ENCODE data around the gene RTL5.

DNA sequence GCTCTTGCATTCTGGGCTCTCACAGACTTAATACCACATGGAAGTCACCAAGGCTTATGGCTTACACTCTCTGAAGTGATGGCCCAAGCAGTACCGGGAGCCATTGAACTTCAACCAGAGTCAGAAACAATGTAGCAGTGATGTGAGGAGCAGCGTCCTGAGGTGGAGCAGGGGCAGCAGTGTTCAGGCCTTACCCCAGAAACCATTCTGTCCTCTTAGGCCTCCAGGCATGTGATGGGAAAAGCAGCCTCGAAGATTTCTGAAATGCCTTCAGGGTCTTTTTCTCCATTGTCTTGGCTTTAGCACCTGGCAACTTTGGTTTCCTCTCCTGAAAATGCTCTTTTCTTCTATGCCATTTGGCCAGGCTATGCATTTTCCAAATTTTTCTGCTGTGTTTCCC is 27.1 kb upstream of the RTL5 start:
- TF ChIP-seq GATA2 (IDR thresholded peaks at IDR 0.05; ENCODE audit: low read depth, low read length) (no peak), GATA3 (IDR thresholded peaks at IDR 0.05; ENCODE audit: low read depth, low read length) (no peak)

All from SH-SY5Y (cell line).